Neuron (in vitro differentiated cells): ENCODE measurements around the gene NAPA.

Experiments used
- H2AFZ ChIP-seq: one replicate; pipeline ENCODE4 v1.6.1; 2013; ENCODE audit warnings: low read depth, mild to moderate bottlenecking, inconsistent platforms, low read length, moderate library complexity
- H3K27me3 ChIP-seq: one replicate; pipeline ENCODE4 v1.6.1; 2013; ENCODE audit warnings: low read length; ENCODE audit not compliant: insufficient read depth
- H3K36me3 ChIP-seq: one replicate; pipeline ENCODE4 v1.6.1; 2013; ENCODE audit warnings: low read length; ENCODE audit not compliant: insufficient read depth
- H3K4me1 ChIP-seq: one replicate; pipeline ENCODE4 v1.6.1; 2013; ENCODE audit warnings: low read length; ENCODE audit not compliant: insufficient read depth
- H3K4me3 ChIP-seq: 2 replicates; pipeline ENCODE4 v1.5.1; 2013; ENCODE audit warnings: mild to moderate bottlenecking, low read length, moderate library complexity
- H3K9me3 ChIP-seq: one replicate; pipeline ENCODE4 v1.6.1; 2013; ENCODE audit warnings: low read length

Gene NAPA

GRCh38 chr19:47483800-47484690 lies 30.8 kb downstream of the NAPA start, which contains the start of gene KPTN:
KPTN (minus strand) TSS chr19:47484219; CDS start chr19:47484160, 59 bp downstream.
- Histone ChIP-seq H3K4me3 (peak within 1 kb of the TSS; percentile 83), H2AFZ (peak within 1 kb of the TSS; percentile 30), H3K9me3 (peaks cover 2% of the 10 kb centered on the region), H3K27me3 (no peaks in the 10 kb centered on the region), H3K36me3 (peaks cover 6% of the 10 kb centered on the region), H3K4me1 (peaks cover 6% of the 10 kb centered on the region)

- Histone ChIP-seq H3K4me3 (peak overlapping the region; percentile 83), H3K9me3 (peaks cover 2% of the 10 kb centered on the region), H3K4me1 (peaks cover 6% of the 10 kb centered on the region), H3K27me3 (no peaks in the 10 kb centered on the region), H3K36me3 (peaks cover 1% of the 10 kb centered on the region), H2AFZ (no peak overlapping the region)
Measured at GRCh38 chr19:47483200-47483599, 31.7 kb downstream of the NAPA start.

GRCh38 chr19:47481460-47482052 lies 33.3 kb downstream of the NAPA start:
- no peak overlapping the region for H2AFZ ChIP-seq
- H3K36me3 ChIP-seq = no peaks in the 10 kb centered on the region
- H3K4me3 ChIP-seq = no peak overlapping the region
- H3K27me3 ChIP-seq = no peaks in the 10 kb centered on the region
- H3K4me1 ChIP-seq = peaks cover under 1% of the 10 kb centered on the region
- peaks cover 2% of the 10 kb centered on the region for H3K9me3 ChIP-seq

- Histone ChIP-seq H3K4me3 (no peak overlapping the region), H3K36me3 (no peaks in the 10 kb centered on the region), H2AFZ (no peak overlapping the region), H3K4me1 (no peaks in the 10 kb centered on the region), H3K27me3 (no peaks in the 10 kb centered on the region), H3K9me3 (peaks cover 2% of the 10 kb centered on the region)
Measured at GRCh38 chr19:47480658-47481057, 34.2 kb downstream of the NAPA start.

GRCh38 chr19:47479701-47480503 lies 35.0 kb downstream of the NAPA start:
- Histone ChIP-seq H3K36me3 (no peaks in the 10 kb centered on the region), H3K9me3 (peaks cover 2% of the 10 kb centered on the region), H3K27me3 (no peaks in the 10 kb centered on the region), H2AFZ (no peak overlapping the region), H3K4me1 (no peaks in the 10 kb centered on the region), H3K4me3 (no peak overlapping the region)

GRCh38 chr19:47476438-47476972 lies 38.4 kb downstream of the NAPA start:
- Histone ChIP-seq H3K4me1 (peaks cover 6% of the 10 kb centered on the region), H3K27me3 (no peaks in the 10 kb centered on the region), H3K4me3 (no peak overlapping the region), H3K36me3 (no peaks in the 10 kb centered on the region), H3K9me3 (peaks cover 2% of the 10 kb centered on the region), H2AFZ (no peak overlapping the region)

- H3K27me3 ChIP-seq = peaks cover 6% of the 10 kb centered on the region
- H2AFZ ChIP-seq = no peak overlapping the region
Measured at GRCh38 chr19:47475465-47475864, 39.4 kb downstream of the NAPA start.

GRCh38 chr19:47473336-47473735 lies 41.5 kb downstream of the NAPA start:
- Histone ChIP-seq H3K27me3 (peaks cover 22% of the 10 kb centered on the region), H3K36me3 (no peaks in the 10 kb centered on the region), H2AFZ (no peak overlapping the region), H3K4me3 (no peak overlapping the region), H3K9me3 (no peaks in the 10 kb centered on the region), H3K4me1 (peaks cover 21% of the 10 kb centered on the region)

More at GRCh38 chr19:47475465-47475864, 39.4 kb downstream of the NAPA start:
- Histone ChIP-seq H3K4me3 (no peak overlapping the region), H3K36me3 (no peaks in the 10 kb centered on the region), H3K4me1 (peaks cover 7% of the 10 kb centered on the region), H3K9me3 (peaks cover 2% of the 10 kb centered on the region)

- Histone ChIP-seq H3K9me3 (no peaks in the 10 kb centered on the region), H3K27me3 (peaks cover 22% of the 10 kb centered on the region), H2AFZ (peak within 1 kb of the TSS; percentile 38), H3K4me3 (peak within 1 kb of the TSS; percentile 32), H3K36me3 (no peaks in the 10 kb centered on the region), H3K4me1 (peaks cover 21% of the 10 kb centered on the region)
Measured at GRCh38 chr19:47471733-47472457, 43.0 kb downstream of the NAPA start, which contains the start of gene SLC8A2. SLC8A2 (minus strand) TSS chr19:47471893; CDS start chr19:47466403, 5,490 bp downstream.

GRCh38 chr19:47471381-47471732 lies 43.5 kb downstream of the NAPA start:
- H3K36me3 ChIP-seq = no peaks in the 10 kb centered on the region
- no peaks in the 10 kb centered on the region for H3K9me3 ChIP-seq
- peaks cover 21% of the 10 kb centered on the region for H3K4me1 ChIP-seq
- peak overlapping the region; percentile 32 for H3K4me3 ChIP-seq
- H3K27me3 ChIP-seq = peaks cover 22% of the 10 kb centered on the region
- H2AFZ ChIP-seq = peak overlapping the region; percentile 38

- Histone ChIP-seq H3K4me3 (no peak overlapping the region), H3K4me1 (peaks cover 23% of the 10 kb centered on the region), H3K27me3 (peaks cover 22% of the 10 kb centered on the region), H2AFZ (no peak overlapping the region), H3K9me3 (no peaks in the 10 kb centered on the region), H3K36me3 (no peaks in the 10 kb centered on the region)
Measured at GRCh38 chr19:47470447-47471195, 44.2 kb downstream of the NAPA start.

GRCh38 chr19:47469719-47470118 lies 45.1 kb downstream of the NAPA start:
- H3K9me3 ChIP-seq = no peaks in the 10 kb centered on the region
- no peak overlapping the region for H3K4me3 ChIP-seq
- peaks cover 22% of the 10 kb centered on the region for H3K27me3 ChIP-seq
- no peak overlapping the region for H2AFZ ChIP-seq
- no peaks in the 10 kb centered on the region for H3K36me3 ChIP-seq
- H3K4me1 ChIP-seq = peaks cover 32% of the 10 kb centered on the region
